Glomerular endothelial cell (primary cell): Measurements from ENCODE around the gene KCNA1. TPM values are rescaled to one million over a fixed set of nuclear protein-coding genes. Genes with fewer than 3 reads are reported as not detected.

Experiments used
- DNase-seq: peaks from one replicate; pipeline ENCODE4 v3.0.0-alpha.2; 2011; ENCODE audit warnings: low read depth, low spot score; ENCODE audit errors: extremely low read depth
- total RNA-seq: library from RNA; depleted of rRNA; stranded (reverse); fragments of >200 nt; gene quantifications from 2 replicates; pipeline ENCODE4 v1.2.3, GENCODE V29; 2015

Gene KCNA1
- total RNA-seq, 1 donor from 2014 or later = not detected

- no peak for DNase-seq
Observed at GRCh38 chr12:4958697-4959375, 49.1 kb downstream of the KCNA1 start.

GRCh38 chr12:4959381-4959780, 49.7 kb downstream of the KCNA1 start:
- DNase-seq = no peak

- DNase-seq = no peak
Observed at GRCh38 chr12:4960030-4960429, 50.3 kb downstream of the KCNA1 start.

DNA sequence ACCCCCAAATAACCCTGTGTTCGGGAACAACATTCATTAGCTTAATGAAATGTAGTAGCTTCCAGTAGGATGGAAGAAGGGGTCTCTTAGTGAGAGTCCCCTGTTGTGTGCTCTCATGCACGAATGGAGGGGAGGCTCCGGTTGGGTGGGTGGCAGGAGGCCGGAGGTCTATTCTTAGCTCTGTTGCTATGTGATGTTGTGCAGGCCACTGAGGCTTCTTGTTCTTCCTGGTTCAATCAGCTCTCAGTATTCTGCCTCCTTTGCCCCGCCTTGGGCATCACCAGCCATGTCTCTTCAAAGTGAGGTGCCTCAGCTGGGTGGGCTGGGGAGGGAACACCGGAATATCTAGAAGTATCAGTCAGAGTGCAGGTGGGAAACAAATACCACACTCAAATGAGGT, 50.8 kb downstream of the KCNA1 start:
- DNase-seq = no peak

DNA sequence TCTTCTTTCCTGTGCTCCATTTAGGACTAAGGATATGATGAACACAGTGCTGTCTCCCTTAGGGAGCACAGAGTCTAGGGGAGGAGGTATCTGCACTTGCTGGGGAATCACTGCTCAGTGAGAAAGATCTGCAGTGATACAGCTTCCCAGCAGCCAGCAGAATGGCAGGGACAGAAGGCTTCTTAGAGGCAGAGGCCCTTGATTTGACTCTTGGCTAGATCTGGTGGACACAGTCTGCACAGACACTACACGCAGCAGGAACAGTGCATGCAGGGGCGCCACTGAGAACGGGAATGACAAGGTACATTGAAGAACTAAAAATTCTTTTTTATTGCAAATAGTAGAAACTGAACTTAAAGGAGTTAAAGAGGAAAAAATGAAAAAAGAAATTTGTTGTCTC, 51.6 kb downstream of the KCNA1 start:
- DNase-seq = no peak

- DNase-seq = no peak
Observed at GRCh38 chr12:4962539-4963486, 53.1 kb downstream of the KCNA1 start.

Other genes with a start within 250 kb of the KCNA1 start
- gene GALNT8, start 189.5 kb upstream of the KCNA1 start, total RNA-seq = 0.35 and 0.53 TPM in 2 replicates
- gene KCNA5, start 134.0 kb downstream of the KCNA1 start, total RNA-seq = not detected in 2 replicates